GM19025 (cell line): ENCODE results near the gene FBXL17.

Experiments
- ATAC-seq: cut with Tn5 transposase; IDR thresholded peaks from one replicate; pipeline ENCODE4 v1.9.1; 2021; ENCODE audit warnings: mild to moderate bottlenecking, low read depth, moderate library complexity; ENCODE audit not compliant: unreplicated experiment

FBXL17 gene

GRCh38 chr5:107968406-107968843, 413.5 kb downstream of the FBXL17 start:
- ATAC-seq = no peak

- no peak for ATAC-seq
Observed at GRCh38 chr5:107966201-107966600, 415.7 kb downstream of the FBXL17 start.

GRCh38 chr5:107964722-107965121, 417.2 kb downstream of the FBXL17 start:
- no peak for ATAC-seq

GRCh38 chr5:107959573-107960279, 422.2 kb downstream of the FBXL17 start:
- ATAC-seq = no peak

- no peak for ATAC-seq
Observed at GRCh38 chr5:107958861-107959260, 423.0 kb downstream of the FBXL17 start.

- no peak for ATAC-seq
Observed at GRCh38 chr5:107958432-107958831, 423.5 kb downstream of the FBXL17 start.

- no peak for ATAC-seq
Observed at GRCh38 chr5:107957051-107957450, 424.8 kb downstream of the FBXL17 start.

GRCh38 chr5:107955321-107955720, 426.6 kb downstream of the FBXL17 start:
- no peak for ATAC-seq

- ATAC-seq = no peak
Observed at GRCh38 chr5:107954254-107954653, 427.6 kb downstream of the FBXL17 start.

- no peak for ATAC-seq
Observed at GRCh38 chr5:107952450-107952849, 429.4 kb downstream of the FBXL17 start.

- no peak for ATAC-seq
Observed at GRCh38 chr5:107951309-107951708, 430.6 kb downstream of the FBXL17 start.

GRCh38 chr5:107950776-107951175, 431.1 kb downstream of the FBXL17 start:
- no peak for ATAC-seq

GRCh38 chr5:107949688-107950341, 432.1 kb downstream of the FBXL17 start:
- no peak for ATAC-seq

- ATAC-seq = no peak
Observed at GRCh38 chr5:107948377-107948776, 433.5 kb downstream of the FBXL17 start.

GRCh38 chr5:107945061-107945460, 436.8 kb downstream of the FBXL17 start:
- no peak for ATAC-seq

- ATAC-seq = no peak
Observed at GRCh38 chr5:107943923-107944322, 438.0 kb downstream of the FBXL17 start.

GRCh38 chr5:107941036-107941435, 440.9 kb downstream of the FBXL17 start:
- ATAC-seq = no peak

GRCh38 chr5:107937651-107938355, 444.1 kb downstream of the FBXL17 start:
- ATAC-seq = no peak

- ATAC-seq = no peak
Observed at GRCh38 chr5:107937204-107937603, 444.7 kb downstream of the FBXL17 start.

- ATAC-seq = no peak
Observed at GRCh38 chr5:107936515-107936914, 445.4 kb downstream of the FBXL17 start.

- no peak for ATAC-seq
Observed at GRCh38 chr5:107935645-107936044, 446.3 kb downstream of the FBXL17 start.
